GM21447 (cell line): ENCODE results near the gene CIB4.

Experiments used
- ATAC-seq: cut with Tn5 transposase; IDR thresholded peaks from one replicate; pipeline ENCODE4 v1.9.1; 2021; ENCODE audit not compliant: unreplicated experiment

Gene CIB4

DNA sequence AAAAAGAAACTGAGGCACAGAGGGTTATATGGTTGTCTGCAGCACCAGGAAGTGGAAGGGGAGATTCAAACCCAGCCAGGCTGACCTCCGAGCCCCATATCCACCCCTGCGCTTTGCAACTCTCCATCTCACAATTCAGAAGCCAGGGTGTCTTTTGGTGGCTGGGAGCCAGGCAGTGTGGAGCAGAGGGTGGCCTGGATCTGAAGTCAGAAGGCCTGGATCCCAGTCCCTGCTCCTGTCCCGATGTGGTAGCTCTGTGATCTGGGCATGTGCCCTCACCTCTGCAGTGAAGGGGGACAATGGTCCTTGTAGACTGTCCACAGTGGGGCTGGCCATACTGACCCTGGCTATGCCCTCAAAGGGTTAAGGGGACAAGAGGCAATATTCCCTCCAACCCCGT, 57.0 kb downstream of the CIB4 start:
- ATAC-seq: no peak

- no peak for ATAC-seq
Observed at GRCh38 chr2:26583381-26583911, 57.7 kb downstream of the CIB4 start.

GRCh38 chr2:26582890-26583289, 58.3 kb downstream of the CIB4 start:
- no peak for ATAC-seq

GRCh38 chr2:26581991-26582842, 58.9 kb downstream of the CIB4 start:
- no peak for ATAC-seq

- ATAC-seq: no peak
Observed at GRCh38 chr2:26581266-26581990, 59.7 kb downstream of the CIB4 start.

GRCh38 chr2:26580751-26581150, 60.4 kb downstream of the CIB4 start:
- no peak for ATAC-seq

DNA sequence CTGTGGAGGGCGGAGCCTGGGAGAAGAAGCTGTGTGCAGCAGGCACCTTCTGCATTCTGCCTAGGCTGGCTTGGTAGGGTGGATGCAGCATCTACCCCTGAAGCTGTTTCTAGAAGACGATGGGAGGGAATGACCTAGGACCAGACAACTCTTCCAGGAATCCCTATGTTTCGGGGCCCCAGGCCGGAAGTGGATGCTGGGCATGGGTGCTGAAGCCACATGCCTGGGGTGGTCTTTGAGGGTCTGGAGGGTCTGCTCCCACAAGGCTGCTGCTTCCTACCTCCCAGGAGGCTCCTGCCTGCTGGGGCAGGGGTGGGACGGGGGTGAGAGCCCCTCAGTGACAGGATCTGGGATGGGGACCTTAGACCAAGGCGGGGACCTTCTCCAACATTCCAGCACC, 61.0 kb downstream of the CIB4 start:
- no peak for ATAC-seq

- ATAC-seq: no peak
Observed at GRCh38 chr2:26579723-26580040, 61.5 kb downstream of the CIB4 start.

DNA sequence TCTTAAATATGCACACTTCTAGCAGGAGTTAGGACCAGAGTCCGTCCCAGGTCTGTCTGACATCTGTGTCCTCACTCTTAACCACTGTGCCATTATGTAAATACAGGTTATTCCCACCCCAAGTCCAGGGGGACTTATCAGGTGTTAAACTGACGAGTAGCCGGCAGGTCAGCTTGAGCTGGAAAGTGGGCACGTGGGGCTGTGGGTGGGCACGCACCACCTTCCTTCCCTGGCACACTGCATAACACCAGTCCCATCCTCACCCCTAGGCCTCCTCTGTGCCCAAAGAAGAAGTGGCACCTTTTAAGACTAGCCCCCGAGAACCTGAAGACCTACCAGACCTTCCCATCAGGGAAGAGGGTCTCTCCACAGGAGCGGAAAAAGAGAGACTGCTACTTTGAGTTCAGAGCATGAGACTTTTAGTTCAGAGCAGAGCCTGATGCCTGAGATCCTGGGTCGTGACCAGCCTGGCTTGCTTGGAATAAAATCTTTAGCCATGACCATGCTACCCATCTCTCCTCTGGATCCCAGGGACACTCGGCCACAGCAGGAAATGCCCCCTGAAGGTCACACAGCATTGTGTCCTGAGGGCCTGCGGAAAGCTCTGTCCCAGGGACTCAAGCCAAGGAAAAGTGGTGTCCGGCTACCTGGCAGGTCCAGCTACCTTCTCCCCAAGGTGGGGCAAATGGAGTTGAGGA, 62.0 kb downstream of the CIB4 start:
- ATAC-seq: no peak

DNA sequence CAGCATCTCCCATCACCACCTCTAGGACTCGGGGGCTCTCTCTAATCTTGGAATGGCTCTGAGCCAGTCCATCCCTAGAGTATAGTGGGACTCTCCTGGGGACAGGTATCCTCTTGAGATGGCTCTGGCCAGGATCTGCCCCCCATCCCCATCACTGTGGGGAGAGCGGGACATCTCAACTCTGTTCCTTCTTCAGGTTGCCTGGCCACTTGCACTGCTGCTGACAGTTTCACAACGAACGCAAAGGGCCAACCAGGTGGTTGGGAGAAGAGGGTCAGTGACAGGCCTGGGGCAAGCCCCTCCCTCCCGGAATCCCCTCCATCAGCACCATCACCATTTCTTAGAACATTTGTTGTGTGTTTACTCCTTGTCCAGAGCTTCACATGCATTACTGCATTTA, 62.6 kb downstream of the CIB4 start:
- ATAC-seq: no peak

GRCh38 chr2:26578113-26578458, 63.1 kb downstream of the CIB4 start:
- ATAC-seq: no peak

GRCh38 chr2:26577442-26578112, 63.6 kb downstream of the CIB4 start:
- no peak for ATAC-seq

DNA sequence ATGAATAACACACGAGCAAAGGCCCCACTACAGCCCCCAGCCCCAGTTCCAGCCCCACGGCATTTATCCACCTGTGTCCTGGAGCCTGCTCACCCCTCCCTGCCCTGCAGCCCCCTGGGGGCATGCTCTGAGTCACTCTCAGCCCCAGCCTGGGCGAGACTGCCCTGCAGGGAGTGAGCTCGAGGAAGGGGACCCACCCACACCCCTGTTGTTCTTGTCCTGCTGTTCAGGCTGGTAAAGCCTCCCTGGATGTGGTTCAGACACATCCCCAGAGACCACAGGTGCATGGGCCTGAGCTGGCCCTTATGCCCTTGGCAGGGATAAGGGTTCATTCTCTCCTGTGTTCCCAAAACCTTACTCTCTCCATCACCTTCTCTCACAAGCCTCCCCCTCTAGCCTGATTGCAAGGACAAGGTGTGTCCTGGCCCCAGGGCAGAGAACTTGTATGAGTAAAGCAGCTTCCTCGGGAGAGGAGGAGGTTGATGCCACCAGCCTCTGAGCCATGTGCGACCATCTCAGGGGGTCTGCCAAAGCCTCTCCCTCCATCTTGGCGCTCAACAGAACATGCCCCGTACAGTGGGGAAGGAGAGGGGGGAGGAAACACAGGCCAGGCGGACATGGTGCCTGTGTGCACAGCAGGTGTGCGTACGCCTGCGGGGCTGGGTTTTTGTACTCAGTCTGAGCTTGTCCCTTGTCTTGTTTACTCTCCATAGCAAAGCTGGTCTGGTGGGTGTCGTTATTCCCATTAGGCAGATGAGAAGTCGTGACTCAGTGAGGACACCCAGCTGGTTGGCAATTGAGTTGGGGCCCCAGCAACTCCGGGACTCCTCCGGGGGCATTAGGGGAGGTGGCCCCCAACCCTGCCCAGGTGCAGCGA, 64.4 kb downstream of the CIB4 start:
- ATAC-seq: no peak

GRCh38 chr2:26575836-26576564, 65.2 kb downstream of the CIB4 start:
- ATAC-seq: no peak

GRCh38 chr2:26574900-26575560, 66.1 kb downstream of the CIB4 start:
- no peak for ATAC-seq

- ATAC-seq: no peak
Observed at GRCh38 chr2:26574066-26574899, 66.9 kb downstream of the CIB4 start.

- no peak for ATAC-seq
Observed at GRCh38 chr2:26573241-26573925, 67.8 kb downstream of the CIB4 start.

DNA sequence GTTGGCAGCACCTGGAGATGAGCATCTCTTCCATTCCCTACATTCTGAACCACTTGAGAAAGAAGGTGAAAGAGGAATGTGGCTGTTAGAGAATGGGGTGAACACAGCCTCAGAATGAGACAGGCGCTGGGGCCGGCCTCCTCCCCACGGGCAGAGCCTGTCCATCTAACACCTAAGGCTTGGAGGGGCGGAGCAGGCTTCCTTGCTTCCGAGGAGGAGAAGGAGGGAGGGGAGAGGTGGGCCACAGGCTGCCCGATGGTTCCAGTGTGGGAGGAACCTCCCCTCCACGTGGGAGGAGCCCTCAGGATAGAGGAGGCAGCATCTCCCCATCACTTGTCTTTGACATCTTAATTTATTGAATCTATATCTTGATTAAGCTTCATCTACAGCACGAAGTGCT, 68.6 kb downstream of the CIB4 start:
- no peak for ATAC-seq
